Nephron (organoid): ENCODE measurements around the gene FAM234A.

Experiments used
- H3K27ac Mint-ChIP-seq, 3 experiments: 2 replicates each; pipeline ENCODE4 v1.8.0; 2020; ENCODE audit warnings: mixed read lengths in 3 of 3, mild to moderate bottlenecking in 2 of 3, moderate library complexity in 1 of 3
- H3K27me3 Mint-ChIP-seq: 2 replicates; pipeline ENCODE4 v1.8.0; 2021; ENCODE audit warnings: low read depth, mild to moderate bottlenecking, moderate library complexity, mixed read lengths
- H3K36me3 Mint-ChIP-seq: 2 replicates; pipeline ENCODE4 v1.8.0; 2020; ENCODE audit warnings: low read depth, mixed read lengths
- H3K4me1 Mint-ChIP-seq: 2 replicates; pipeline ENCODE4 v1.8.0; 2020; ENCODE audit warnings: mixed read lengths
- H3K4me3 Mint-ChIP-seq, 3 experiments: 2 replicates each; pipeline ENCODE4 v1.8.0; 2020; ENCODE audit warnings: mild to moderate bottlenecking in 3 of 3, mixed read lengths in 3 of 3, moderate library complexity in 2 of 3
- H3K9me3 Mint-ChIP-seq: 2 replicates; pipeline ENCODE4 v1.8.0; 2020; ENCODE audit warnings: mixed read lengths
- CTCF ChIP-seq, 3 experiments: fragments of 200-600 bp; sonication (generic); IDR thresholded peaks; one replicate each; pipeline ENCODE4 v1.5.0; 2021; ENCODE audit warnings: antibody characterized with exemption in 3 of 3; ENCODE audit not compliant: unreplicated experiment in 3 of 3

Gene FAM234A

GRCh38 chr16:242281-242680 is 7.7 kb downstream of the FAM234A start:
- TF ChIP-seq CTCF (IDR thresholded peaks at IDR 0.05; ENCODE audit: unreplicated experiment in 3 of 3): no peak
- Mint-ChIP-seq H3K4me1 (peaks cover 9% of the 10 kb centered on the region), H3K9me3 (no peaks in the 10 kb centered on the region), H3K36me3 (peaks cover 12% of the 10 kb centered on the region), H3K27me3 (no peaks in the 10 kb centered on the region), H3K27ac (no peak overlapping the region), H3K4me3 (no peak overlapping the region)

- H3K4me1 Mint-ChIP-seq: peaks cover 9% of the 10 kb centered on the region
- TF ChIP-seq CTCF (IDR thresholded peaks at IDR 0.05; ENCODE audit: unreplicated experiment in 3 of 3): no peak
- H3K36me3 Mint-ChIP-seq: peaks cover 10% of the 10 kb centered on the region
- no peak overlapping the region for H3K4me3 Mint-ChIP-seq
- H3K27ac Mint-ChIP-seq: no peak overlapping the region
- no peaks in the 10 kb centered on the region for H3K27me3 Mint-ChIP-seq
- H3K9me3 Mint-ChIP-seq: no peaks in the 10 kb centered on the region
Measured at GRCh38 chr16:243348-243747, 8.7 kb downstream of the FAM234A start.

DNA sequence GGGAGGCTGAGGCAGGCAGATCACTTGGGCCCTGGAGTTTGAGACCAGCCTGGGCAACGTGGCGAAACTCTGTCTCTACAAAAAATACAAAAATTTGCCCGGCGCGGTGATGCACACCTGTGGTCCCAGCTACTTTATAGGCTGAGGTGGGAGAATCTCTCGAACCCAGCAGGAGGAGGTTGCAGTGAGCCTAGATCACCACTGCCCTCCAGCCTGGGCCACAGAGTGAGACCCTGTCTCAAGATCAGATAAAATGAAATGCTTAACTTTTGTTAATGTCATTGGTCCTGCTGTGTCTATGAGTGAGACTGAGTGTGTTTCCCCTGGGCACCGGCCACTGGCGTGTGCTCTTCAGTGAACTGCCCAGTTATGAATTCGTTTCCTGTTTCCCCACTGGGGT is 10.5 kb downstream of the FAM234A start:
- no peak overlapping the region for H3K4me3 Mint-ChIP-seq
- H3K4me1 Mint-ChIP-seq: peaks cover 2% of the 10 kb centered on the region
- H3K36me3 Mint-ChIP-seq: peaks cover 5% of the 10 kb centered on the region
- H3K27me3 Mint-ChIP-seq: no peaks in the 10 kb centered on the region
- no peak overlapping the region for H3K27ac Mint-ChIP-seq
- H3K9me3 Mint-ChIP-seq: no peaks in the 10 kb centered on the region
- no peak for TF ChIP-seq CTCF (IDR thresholded peaks at IDR 0.05; ENCODE audit: unreplicated experiment in 3 of 3)

DNA sequence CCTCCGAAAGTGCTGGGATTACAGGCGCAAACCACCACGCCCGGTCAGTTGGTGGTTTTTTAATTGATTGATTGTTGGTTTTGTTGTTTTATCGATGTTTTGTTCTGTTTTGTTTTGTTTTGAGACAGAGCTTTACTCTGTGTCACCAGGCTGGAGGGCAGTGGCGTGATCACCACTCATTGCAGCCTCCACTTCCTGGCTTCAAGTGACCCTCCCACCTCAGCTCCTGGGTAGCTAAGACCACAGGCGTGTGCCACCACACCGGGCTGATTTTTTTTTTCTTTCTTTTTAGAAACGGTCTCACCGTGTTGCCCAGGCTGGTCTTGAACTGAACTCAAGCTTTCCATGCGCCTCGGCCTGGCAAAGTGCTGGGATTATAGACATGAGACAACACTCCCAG is 12.4 kb downstream of the FAM234A start:
- H3K4me3 Mint-ChIP-seq: no peak overlapping the region
- H3K27ac Mint-ChIP-seq: no peak overlapping the region

GRCh38 chr16:249431-249830 is 14.8 kb downstream of the FAM234A start:
- H3K4me1 Mint-ChIP-seq: peaks cover 15% of the 10 kb centered on the region
- H3K27ac Mint-ChIP-seq: no peak overlapping the region
- H3K27me3 Mint-ChIP-seq: no peaks in the 10 kb centered on the region
- TF ChIP-seq CTCF (IDR thresholded peaks at IDR 0.05; ENCODE audit: unreplicated experiment in 3 of 3): no peak
- H3K36me3 Mint-ChIP-seq: peaks cover 27% of the 10 kb centered on the region
- H3K4me3 Mint-ChIP-seq: no peak overlapping the region
- H3K9me3 Mint-ChIP-seq: no peaks in the 10 kb centered on the region

More for the DNA sequence above, 12.4 kb downstream of the FAM234A start:
- H3K36me3 Mint-ChIP-seq: peaks cover 11% of the 10 kb centered on the region
- no peaks in the 10 kb centered on the region for H3K27me3 Mint-ChIP-seq
- no peaks in the 10 kb centered on the region for H3K9me3 Mint-ChIP-seq
- no peak for TF ChIP-seq CTCF (IDR thresholded peaks at IDR 0.05; ENCODE audit: unreplicated experiment in 3 of 3)
- H3K4me1 Mint-ChIP-seq: peaks cover 7% of the 10 kb centered on the region
